ENCODE measurements around the gene ZMYND15. TPM values are rescaled to one million over a fixed set of nuclear protein-coding genes. Genes with fewer than 3 reads are reported as not detected.

Gene ZMYND15
- total and polyA plus RNA-seq, 2 of the 13 experiments (the other 11 are each of a cell fraction or from before 2014, with no cell fraction given) = 0.24 to 2.7 TPM

GRCh38 chr17:4759776-4760236 is 20.2 kb downstream of the ZMYND15 start (continued):
- TF ChIP-seq, protein P1, sequence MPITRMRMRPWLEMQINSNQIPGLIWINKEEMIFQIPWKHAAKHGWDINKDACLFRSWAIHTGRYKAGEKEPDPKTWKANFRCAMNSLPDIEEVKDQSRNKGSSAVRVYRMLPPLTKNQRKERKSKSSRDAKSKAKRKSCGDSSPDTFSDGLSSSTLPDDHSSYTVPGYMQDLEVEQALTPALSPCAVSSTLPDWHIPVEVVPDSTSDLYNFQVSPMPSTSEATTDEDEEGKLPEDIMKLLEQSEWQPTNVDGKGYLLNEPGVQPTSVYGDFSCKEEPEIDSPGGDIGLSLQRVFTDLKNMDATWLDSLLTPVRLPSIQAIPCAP (CRISPR knock-in tag; IDR thresholded peaks at IDR 0.05; ENCODE audit: low read depth) = no peak
- TF ChIP-seq MBD4 (IDR thresholded peaks at IDR 0.05; ENCODE audit: borderline replicate concordance, low read length) = no peak
- TF ChIP-seq SP5 (CRISPR knock-in tag; IDR thresholded peaks at IDR 0.05; ENCODE audit: borderline replicate concordance, low read depth) = peak; percentile 78
- no peak for TF ChIP-seq ZMAT5 (CRISPR knock-in tag; IDR thresholded peaks at IDR 0.05; ENCODE audit: borderline replicate concordance, low read depth)
- TF ChIP-seq, protein P2, sequence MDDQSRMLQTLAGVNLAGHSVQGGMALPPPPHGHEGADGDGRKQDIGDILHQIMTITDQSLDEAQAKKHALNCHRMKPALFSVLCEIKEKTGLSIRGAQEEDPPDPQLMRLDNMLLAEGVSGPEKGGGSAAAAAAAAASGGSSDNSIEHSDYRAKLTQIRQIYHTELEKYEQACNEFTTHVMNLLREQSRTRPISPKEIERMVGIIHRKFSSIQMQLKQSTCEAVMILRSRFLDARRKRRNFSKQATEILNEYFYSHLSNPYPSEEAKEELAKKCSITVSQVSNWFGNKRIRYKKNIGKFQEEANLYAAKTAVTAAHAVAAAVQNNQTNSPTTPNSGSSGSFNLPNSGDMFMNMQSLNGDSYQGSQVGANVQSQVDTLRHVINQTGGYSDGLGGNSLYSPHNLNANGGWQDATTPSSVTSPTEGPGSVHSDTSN (CRISPR knock-in tag; IDR thresholded peaks at IDR 0.05; ENCODE audit: borderline replicate concordance) = no peak
- TF ChIP-seq GPN1 (CRISPR knock-in tag; IDR thresholded peaks at IDR 0.05; ENCODE audit: borderline replicate concordance) = no peak
- no peak for TF ChIP-seq KLF15 (CRISPR knock-in tag; IDR thresholded peaks at IDR 0.05; ENCODE audit: borderline replicate concordance)
- 0 out of 2 replicates have a peak, but pooled peaks have one; percentile 59 for TF ChIP-seq MAZ (IDR thresholded peaks at IDR 0.05; ENCODE audit: borderline replicate concordance, low read depth, low read length)
- TF ChIP-seq MAZ (CRISPR knock-in tag; IDR thresholded peaks at IDR 0.05; ENCODE audit: low read depth) = peak; percentile 53; the same call in 1 of the 2 replicates
- peak; percentile 66; the same call in 1 of the 2 replicates for TF ChIP-seq ZNF772 (CRISPR knock-in tag; IDR thresholded peaks at IDR 0.05)
- peak; percentile 30; the same call in 1 of the 2 replicates for TF ChIP-seq ARID4A (CRISPR knock-in tag; IDR thresholded peaks at IDR 0.05; ENCODE audit: borderline replicate concordance)
- TF ChIP-seq ZNF276 (CRISPR knock-in tag; IDR thresholded peaks at IDR 0.05; ENCODE audit: low read depth) = 0 out of 2 replicates have a peak, but pooled peaks have one; percentile 34
- no peak for TF ChIP-seq ZFP62 (CRISPR knock-in tag; IDR thresholded peaks at IDR 0.05)
- peak; percentile 55; the same call in 1 of the 2 replicates for TF ChIP-seq TFAP4 (IDR thresholded peaks at IDR 0.05; ENCODE audit: borderline replicate concordance, low read depth)
- TF ChIP-seq, protein P3, sequence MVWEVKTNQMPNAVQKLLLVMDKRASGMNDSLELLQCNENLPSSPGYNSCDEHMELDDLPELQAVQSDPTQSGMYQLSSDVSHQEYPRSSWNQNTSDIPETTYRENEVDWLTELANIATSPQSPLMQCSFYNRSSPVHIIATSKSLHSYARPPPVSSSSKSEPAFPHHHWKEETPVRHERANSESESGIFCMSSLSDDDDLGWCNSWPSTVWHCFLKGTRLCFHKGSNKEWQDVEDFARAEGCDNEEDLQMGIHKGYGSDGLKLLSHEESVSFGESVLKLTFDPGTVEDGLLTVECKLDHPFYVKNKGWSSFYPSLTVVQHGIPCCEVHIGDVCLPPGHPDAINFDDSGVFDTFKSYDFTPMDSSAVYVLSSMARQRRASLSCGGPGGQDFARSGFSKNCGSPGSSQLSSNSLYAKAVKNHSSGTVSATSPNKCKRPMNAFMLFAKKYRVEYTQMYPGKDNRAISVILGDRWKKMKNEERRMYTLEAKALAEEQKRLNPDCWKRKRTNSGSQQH (CRISPR knock-in tag; IDR thresholded peaks at IDR 0.05; ENCODE audit: low read depth) = no peak
- TF ChIP-seq, protein P4, sequence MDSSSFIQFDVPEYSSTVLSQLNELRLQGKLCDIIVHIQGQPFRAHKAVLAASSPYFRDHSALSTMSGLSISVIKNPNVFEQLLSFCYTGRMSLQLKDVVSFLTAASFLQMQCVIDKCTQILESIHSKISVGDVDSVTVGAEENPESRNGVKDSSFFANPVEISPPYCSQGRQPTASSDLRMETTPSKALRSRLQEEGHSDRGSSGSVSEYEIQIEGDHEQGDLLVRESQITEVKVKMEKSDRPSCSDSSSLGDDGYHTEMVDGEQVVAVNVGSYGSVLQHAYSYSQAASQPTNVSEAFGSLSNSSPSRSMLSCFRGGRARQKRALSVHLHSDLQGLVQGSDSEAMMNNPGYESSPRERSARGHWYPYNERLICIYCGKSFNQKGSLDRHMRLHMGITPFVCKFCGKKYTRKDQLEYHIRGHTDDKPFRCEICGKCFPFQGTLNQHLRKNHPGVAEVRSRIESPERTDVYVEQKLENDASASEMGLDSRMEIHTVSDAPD (CRISPR knock-in tag; IDR thresholded peaks at IDR 0.05) = no peak; the same call in 1 of the 2 replicates
